Brain pericyte (primary cell): ENCODE results near the gene HELZ.
A peak's percentile ranks its signal among the peaks of the same experiment; 100 is the strongest.
"Not testable (repeated sequence)": the region's sequence is repeated elsewhere in the genome, so short reads cannot be mapped to it uniquely, and the experiment has no call there.

ENCODE experiments used
- DNase-seq: peaks from one replicate; pipeline ENCODE4 v3.0.0-alpha.2; 2012; ENCODE audit warnings: low read depth, low spot score

HELZ gene, protein sequence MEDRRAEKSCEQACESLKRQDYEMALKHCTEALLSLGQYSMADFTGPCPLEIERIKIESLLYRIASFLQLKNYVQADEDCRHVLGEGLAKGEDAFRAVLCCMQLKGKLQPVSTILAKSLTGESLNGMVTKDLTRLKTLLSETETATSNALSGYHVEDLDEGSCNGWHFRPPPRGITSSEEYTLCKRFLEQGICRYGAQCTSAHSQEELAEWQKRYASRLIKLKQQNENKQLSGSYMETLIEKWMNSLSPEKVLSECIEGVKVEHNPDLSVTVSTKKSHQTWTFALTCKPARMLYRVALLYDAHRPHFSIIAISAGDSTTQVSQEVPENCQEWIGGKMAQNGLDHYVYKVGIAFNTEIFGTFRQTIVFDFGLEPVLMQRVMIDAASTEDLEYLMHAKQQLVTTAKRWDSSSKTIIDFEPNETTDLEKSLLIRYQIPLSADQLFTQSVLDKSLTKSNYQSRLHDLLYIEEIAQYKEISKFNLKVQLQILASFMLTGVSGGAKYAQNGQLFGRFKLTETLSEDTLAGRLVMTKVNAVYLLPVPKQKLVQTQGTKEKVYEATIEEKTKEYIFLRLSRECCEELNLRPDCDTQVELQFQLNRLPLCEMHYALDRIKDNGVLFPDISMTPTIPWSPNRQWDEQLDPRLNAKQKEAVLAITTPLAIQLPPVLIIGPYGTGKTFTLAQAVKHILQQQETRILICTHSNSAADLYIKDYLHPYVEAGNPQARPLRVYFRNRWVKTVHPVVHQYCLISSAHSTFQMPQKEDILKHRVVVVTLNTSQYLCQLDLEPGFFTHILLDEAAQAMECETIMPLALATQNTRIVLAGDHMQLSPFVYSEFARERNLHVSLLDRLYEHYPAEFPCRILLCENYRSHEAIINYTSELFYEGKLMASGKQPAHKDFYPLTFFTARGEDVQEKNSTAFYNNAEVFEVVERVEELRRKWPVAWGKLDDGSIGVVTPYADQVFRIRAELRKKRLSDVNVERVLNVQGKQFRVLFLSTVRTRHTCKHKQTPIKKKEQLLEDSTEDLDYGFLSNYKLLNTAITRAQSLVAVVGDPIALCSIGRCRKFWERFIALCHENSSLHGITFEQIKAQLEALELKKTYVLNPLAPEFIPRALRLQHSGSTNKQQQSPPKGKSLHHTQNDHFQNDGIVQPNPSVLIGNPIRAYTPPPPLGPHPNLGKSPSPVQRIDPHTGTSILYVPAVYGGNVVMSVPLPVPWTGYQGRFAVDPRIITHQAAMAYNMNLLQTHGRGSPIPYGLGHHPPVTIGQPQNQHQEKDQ (N-terminal part only)

GRCh38 chr17:67245073-67245693, at the start of gene HELZ:
TSS of gene HELZ (minus strand) at chr17:67245196. CDS start at chr17:67218804, 26,392 bp downstream.
- no peak for DNase-seq

GRCh38 chr17:67293251-67294203, 48.5 kb upstream of the HELZ start:
- no peak for DNase-seq

- DNase-seq: no peak
Measured at GRCh38 chr17:67290711-67291291, 45.8 kb upstream of the HELZ start.

GRCh38 chr17:67290244-67290643, 45.2 kb upstream of the HELZ start:
- no peak for DNase-seq

DNA sequence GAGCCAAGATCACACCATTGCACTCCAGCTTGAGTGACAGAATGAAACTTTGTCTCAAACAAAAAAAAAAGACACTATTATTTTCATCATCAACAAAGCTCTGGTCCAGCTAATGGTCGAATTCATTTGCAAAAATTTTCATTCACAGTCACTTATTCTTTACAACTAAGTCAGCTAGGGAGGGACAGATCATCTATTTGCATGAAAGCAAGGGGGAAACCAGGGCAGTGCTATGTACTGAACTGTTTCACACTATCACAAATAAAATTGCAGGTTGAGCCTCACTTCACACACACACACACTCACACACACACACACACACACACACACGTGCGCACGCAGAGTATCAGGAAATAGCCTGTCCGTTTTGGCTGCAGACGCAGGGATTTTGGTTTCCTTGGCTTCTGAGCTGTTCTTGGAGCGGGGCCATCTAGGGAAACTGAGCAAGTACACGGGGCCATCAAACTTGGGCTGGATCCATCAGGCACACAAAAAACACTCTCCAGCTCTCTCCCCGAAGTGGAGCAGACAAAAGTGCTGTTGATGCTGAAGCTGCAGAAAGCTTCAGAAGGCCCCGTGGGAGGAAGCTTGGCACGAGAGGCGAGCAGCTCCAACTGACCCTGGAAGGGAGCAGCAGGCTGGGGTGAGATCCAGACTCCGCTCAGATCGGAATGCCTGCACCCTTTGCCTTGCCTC, 44.3 kb upstream of the HELZ start:
- peak; percentile 75 for DNase-seq

DNA sequence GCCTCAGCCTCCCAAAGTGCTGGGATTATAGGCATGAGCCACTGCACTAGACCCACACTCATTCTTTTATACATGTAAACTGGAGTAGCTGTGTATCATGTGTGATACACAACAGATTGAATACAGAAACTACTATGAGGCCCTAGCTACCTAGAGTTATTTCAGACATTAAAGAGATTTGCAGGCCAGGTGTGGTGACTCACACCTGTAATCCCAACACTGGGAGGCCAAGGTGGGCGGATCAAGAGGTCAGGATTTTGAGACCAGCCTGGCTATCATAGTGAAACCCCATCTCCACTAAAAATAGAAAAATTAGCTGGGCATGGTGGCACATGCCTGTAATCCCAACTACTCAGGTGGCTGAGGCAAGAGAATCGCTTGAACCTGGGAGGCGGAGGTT, 41.8 kb upstream of the HELZ start:
- not testable (repeated sequence) for DNase-seq

GRCh38 chr17:67285360-67285759, 40.4 kb upstream of the HELZ start:
- DNase-seq: no peak

DNA sequence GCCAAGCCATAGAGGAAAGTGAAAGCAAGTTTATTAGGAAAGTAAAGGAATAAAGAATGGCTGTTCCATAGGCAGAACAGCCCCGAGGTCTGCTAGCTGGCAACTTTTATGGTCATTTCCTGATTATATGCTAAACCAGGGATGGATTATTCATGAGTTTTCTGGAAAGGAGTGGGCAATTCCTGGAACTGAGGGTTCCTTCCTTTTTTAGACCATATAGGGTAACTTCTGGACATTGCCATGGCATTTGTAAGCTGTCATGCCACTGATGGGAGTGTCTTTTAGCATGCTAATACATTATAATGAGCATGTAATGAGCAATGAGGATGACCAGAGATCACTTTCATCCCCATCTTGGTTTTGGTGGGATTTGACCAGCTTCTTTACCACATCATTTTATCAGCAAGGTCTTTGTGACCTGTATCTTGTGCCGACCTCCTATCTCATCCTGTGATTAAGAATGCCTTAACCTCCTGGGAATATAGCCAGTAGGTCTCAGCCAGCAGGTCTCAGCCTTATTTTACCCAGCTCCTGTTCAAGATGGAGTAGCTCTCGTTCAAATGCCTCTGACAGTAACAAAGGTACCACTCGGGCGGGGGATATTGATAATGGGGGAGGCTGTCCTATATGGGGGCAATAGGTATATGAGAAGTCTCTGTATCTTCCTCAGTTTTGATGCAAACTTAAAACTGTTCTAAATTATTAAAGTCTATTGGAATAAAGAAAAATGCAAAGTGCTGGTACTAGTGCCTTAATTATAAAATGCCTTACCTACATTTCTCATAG, 38.9 kb upstream of the HELZ start:
- DNase-seq: no peak

GRCh38 chr17:67281743-67282142, 36.7 kb upstream of the HELZ start:
- no peak for DNase-seq

DNA sequence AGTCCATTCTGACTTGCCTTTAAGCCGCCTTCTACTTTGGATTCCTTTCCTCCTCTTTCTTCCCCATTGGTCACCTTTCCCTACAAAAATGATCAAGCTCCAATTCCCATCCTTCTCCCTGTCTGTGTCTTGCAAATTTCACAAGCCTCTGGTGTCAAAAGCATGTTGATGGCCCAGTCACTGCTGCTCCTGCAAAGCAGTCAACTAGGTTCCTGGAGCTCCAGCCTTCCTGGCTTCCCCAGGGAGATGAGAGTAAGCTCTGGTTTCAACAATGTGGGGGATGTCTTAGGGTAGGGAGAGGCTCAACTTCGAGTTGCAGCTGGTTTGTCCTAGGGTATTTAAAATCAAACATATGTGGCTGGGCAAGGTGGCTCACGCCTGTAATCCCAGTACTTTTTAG, 36.1 kb upstream of the HELZ start:
- no peak for DNase-seq

DNA sequence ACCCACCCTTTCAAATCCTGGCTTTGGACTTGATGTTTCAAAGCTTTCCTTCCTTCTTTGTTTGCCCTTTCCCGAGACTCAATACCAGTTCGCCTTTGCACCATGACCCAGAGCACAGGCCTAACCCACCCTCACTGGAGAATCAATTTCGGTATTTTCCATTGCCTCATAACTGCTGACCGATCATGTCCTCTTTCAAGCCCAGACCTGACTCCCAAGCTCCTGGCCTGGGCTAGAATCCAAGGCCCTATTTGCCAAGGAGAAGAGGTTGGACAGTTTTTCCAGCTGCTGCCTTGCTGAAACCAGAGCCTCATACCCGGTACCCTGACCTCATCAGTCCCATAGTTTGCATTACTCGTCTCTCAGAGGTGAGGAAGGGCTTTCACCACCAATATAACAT, 35.3 kb upstream of the HELZ start:
- DNase-seq: no peak

DNA sequence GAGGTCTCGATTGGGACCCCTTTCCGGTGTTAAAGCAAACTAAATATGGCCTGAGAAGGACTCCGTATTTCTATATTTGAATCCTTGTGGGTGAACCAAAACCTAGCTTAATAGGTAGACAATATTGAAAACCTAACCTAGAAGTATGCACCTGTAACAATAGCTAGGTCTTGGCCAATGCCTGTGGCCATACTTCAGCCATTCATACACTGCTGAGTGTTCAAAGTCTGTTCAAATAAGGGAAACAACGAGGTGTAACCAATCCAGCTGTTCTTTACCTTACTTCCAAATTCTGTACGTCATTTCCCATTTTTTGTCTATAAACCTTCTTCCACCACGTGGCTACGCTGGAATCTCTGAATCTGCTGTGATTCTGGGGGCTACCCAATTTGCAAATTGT, 34.1 kb upstream of the HELZ start:
- no peak for DNase-seq

- no peak for DNase-seq
Measured at GRCh38 chr17:67278363-67278762, 33.4 kb upstream of the HELZ start.

- DNase-seq: no peak
Measured at GRCh38 chr17:67276075-67276474, 31.1 kb upstream of the HELZ start.

GRCh38 chr17:67274466-67274865, 29.5 kb upstream of the HELZ start:
- no peak for DNase-seq

DNA sequence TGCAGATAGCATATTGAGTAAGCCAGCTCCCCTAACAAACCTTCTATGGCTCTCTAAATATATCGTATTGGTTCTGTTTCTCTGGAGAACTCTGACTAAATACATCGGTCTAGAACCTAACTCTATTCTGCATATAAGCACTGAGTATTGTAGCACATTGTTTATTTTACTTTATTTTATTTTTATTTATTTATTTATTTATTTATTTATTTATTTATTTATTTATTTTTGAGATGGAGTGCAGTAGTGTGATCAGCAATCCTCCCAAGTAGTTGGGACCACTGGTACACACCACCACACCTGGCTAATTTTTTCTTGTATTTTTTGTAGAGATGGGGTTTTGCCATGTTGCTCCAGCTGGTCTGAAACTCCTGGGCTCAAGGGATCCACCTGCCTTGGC, 28.9 kb upstream of the HELZ start:
- no peak for DNase-seq

- DNase-seq: no peak
Measured at GRCh38 chr17:67272312-67273047, 27.5 kb upstream of the HELZ start.

DNA sequence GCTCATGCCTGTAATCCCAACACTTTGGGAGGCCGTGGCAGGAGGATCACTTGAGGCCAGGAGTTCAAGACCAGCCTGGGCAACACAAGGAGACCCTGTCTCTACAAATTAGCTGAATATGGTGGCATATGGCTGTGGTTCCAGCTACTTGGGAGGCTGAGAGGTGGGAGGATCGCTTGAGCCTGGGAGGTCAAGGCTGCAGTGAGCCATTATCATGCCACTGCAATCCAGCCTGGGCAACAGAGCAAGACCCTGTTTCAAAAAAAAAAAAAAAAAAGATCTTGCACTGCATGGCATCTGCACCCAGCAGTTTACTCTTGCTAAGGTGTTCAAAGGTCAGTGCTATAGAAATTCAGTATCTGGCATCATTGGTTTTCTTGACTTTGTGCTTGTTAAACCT, 26.2 kb upstream of the HELZ start:
- not testable (repeated sequence) for DNase-seq
